H1 (cell line): Measurements from ENCODE around the gene LACTB. TPM values are rescaled to one million over a fixed set of nuclear protein-coding genes. Genes with fewer than 3 reads are reported as not detected.

Experiments used
- GTF2F1 ChIP-seq: IDR thresholded peaks from 2 replicates; pipeline ENCODE4 v1.6.1; 2012; ENCODE audit warnings: low read depth, low read length, improper control_type of control experiment, borderline replicate concordance
- JUND ChIP-seq: IDR thresholded peaks from 2 replicates; pipeline ENCODE4 v1.6.1; 2011; ENCODE audit warnings: mild to moderate bottlenecking, improper control_type of control experiment, low read length
- SRF ChIP-seq: IDR thresholded peaks from 2 replicates; pipeline ENCODE4 v1.6.1; 2011; ENCODE audit warnings: mild to moderate bottlenecking, low read depth, low read length, moderate library complexity
- polyA plus RNA-seq, 7 experiments: library from polyadenylated mRNA; depleted of rRNA in 3 of 7; stranded (reverse) in 5 of 7; unstranded in 2 of 7; fragments of >200 nt in 5 of 7; fragments of 200-250 nt in 2 of 7; gene quantifications; 1 replicate in 5 of 7; 2 replicates in 1 of 7; 4 replicates in 1 of 7; pipeline versions ENCODE4 v1.2.1 to v1.2.3, GENCODE V29; 2011 to 2013; ENCODE audit warnings: missing spikeins in 2 of 7, mixed read lengths in 2 of 7
- total RNA-seq: library from RNA; stranded (reverse); fragmentation: NEBNext Ultra II Directional; extraction: Animal tissue kit (Norgen Biotek cat#: 25700); gene quantifications from 2 replicates; pipeline ENCODE4 v1.2.1, GENCODE V29; 2021

Gene LACTB
- total and polyA plus RNA-seq, 2 of the 8 experiments (the other 6 are each of a cell fraction or from before 2014, with no cell fraction given) = 5.8 to 14.9 TPM

- TF ChIP-seq JUND (no peak), GTF2F1 (no peak), SRF (no peak)
These were observed 60.0 kb downstream of the LACTB start (continued) for GRCh38 chr15:63181648-63182047.
